ENCODE measurements around the gene ZFAND6. TPM values are rescaled to one million over a fixed set of nuclear protein-coding genes. Genes with fewer than 3 reads are reported as not detected.
A peak's percentile ranks its signal among the peaks of the same experiment; 100 is the strongest.

The ZFAND6 gene
- total RNA-seq, 2 donors from 2014 or later = 103 to 167 TPM

- H3K36me3 ChIP-seq = no peaks in the 10 kb centered on the region
- no peaks in the 10 kb centered on the region for H3K9me3 ChIP-seq
- peaks cover 2% of the 10 kb centered on the region for H3K4me1 ChIP-seq (replicated peaks)
- intact Hi-C loops (cut with DNase I) = no loop called here
- DNase-seq (ENCODE audit: low spot score) = no peak
- TF ChIP-seq POLR2AphosphoS5 (IDR thresholded peaks at IDR 0.05) (no peak), POLR2A (IDR thresholded peaks at IDR 0.05) (no peak), CTCF (IDR thresholded peaks at IDR 0.05) (no peak)
- H3K27ac ChIP-seq = no peak overlapping the region
- H3K4me3 ChIP-seq = no peak overlapping the region
- 91% methylated on average over 12 of the region's 12 CpGs for WGBS
- H3K27me3 ChIP-seq (replicated peaks; ENCODE audit: insufficient read depth) = no peaks in the 10 kb centered on the region
These were observed 100.5 kb downstream of the ZFAND6 start for GRCh38 chr15:80159811-80160569.

- TF ChIP-seq CTCF (IDR thresholded peaks at IDR 0.05) = no peak
- TF ChIP-seq POLR2AphosphoS5 (IDR thresholded peaks at IDR 0.05) = no peak
- TF ChIP-seq POLR2A (IDR thresholded peaks at IDR 0.05) = no peak
- 84% methylated on average over 7 of the region's 7 CpGs for WGBS
- H3K4me1 ChIP-seq (replicated peaks) = peaks cover 2% of the 10 kb centered on the region
- no peaks in the 10 kb centered on the region for H3K36me3 ChIP-seq
- intact Hi-C loops (cut with DNase I) = no loop called here
- H3K27ac ChIP-seq = no peak overlapping the region
- H3K9me3 ChIP-seq = no peaks in the 10 kb centered on the region
- no peaks in the 10 kb centered on the region for H3K27me3 ChIP-seq (replicated peaks; ENCODE audit: insufficient read depth)
- no peak for DNase-seq (ENCODE audit: low spot score)
- H3K4me3 ChIP-seq = no peak overlapping the region
These were observed 101.2 kb downstream of the ZFAND6 start for GRCh38 chr15:80160570-80161156.

- H3K36me3 ChIP-seq = no peaks in the 10 kb centered on the region
- H3K27me3 ChIP-seq (replicated peaks; ENCODE audit: insufficient read depth) = no peaks in the 10 kb centered on the region
- H3K9me3 ChIP-seq = no peaks in the 10 kb centered on the region
- WGBS = 73% methylated on average over 6 of the region's 6 CpGs
- H3K4me1 ChIP-seq (replicated peaks) = peaks cover 2% of the 10 kb centered on the region
- no peak overlapping the region for H3K27ac ChIP-seq
- no peak for TF ChIP-seq CTCF (IDR thresholded peaks at IDR 0.05)
- no peak for TF ChIP-seq POLR2AphosphoS5 (IDR thresholded peaks at IDR 0.05)
- no peak for TF ChIP-seq POLR2A (IDR thresholded peaks at IDR 0.05)
- H3K4me3 ChIP-seq = no peak overlapping the region
- intact Hi-C loops (cut with DNase I) = no loop called here
- DNase-seq (ENCODE audit: low spot score) = no peak
These were observed 102.1 kb downstream of the ZFAND6 start for GRCh38 chr15:80161468-80162016.

DNA sequence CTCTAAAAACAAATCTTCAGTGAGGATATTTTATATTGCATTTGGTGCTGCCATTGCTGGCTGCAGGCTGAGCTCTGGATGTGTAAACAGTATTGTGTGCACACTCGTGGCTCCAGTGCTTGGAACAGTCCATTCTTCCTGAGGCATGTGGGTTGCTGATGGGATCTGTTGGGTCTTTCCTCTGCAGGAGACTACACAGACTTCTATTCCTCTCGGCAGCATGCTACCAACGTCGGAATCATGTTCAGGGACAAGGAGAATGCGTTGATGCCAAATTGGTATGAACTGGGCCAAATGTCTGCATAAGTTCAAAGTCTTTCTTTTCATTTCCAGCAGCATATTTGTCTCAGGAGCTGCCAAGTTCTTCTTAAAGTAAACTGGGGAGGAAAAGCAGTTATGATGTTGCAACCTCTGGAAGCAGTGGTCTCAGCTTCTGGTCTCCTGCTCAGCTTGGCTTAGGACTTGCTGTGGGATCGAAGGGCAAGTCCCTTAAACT, 102.6 kb downstream of the ZFAND6 start:
- WGBS = 43% methylated on average over 6 of the region's 6 CpGs
- Histone ChIP-seq H3K27me3 (replicated peaks; ENCODE audit: insufficient read depth) (no peaks in the 10 kb centered on the region), H3K9me3 (no peaks in the 10 kb centered on the region), H3K36me3 (no peaks in the 10 kb centered on the region), H3K27ac (no peak overlapping the region), H3K4me1 (replicated peaks) (peaks cover 2% of the 10 kb centered on the region), H3K4me3 (no peak overlapping the region)
- TF ChIP-seq POLR2AphosphoS5 (IDR thresholded peaks at IDR 0.05) (peak; percentile 61), POLR2A (IDR thresholded peaks at IDR 0.05) (no peak), CTCF (IDR thresholded peaks at IDR 0.05) (no peak)
- peak; percentile 44 for DNase-seq (ENCODE audit: low spot score)
- intact Hi-C loops (cut with DNase I) = no loop called here

Data from prostate gland (tissue), 2 donors.